PC-9 (cell line): Measurements from ENCODE around the gene MTERF2. TPM values are rescaled to one million over a fixed set of nuclear protein-coding genes. Genes with fewer than 3 reads are reported as not detected.
A peak's percentile ranks its signal among the peaks of the same experiment; 100 is the strongest.

Experiments
- BruUV-seq: library from RNA; stranded (reverse); fragments of 400-500 nt; replicated peaks from 2 replicates; lab custom pipeline; 2021; lab: Mats Ljungman, UMichigan
- CTCF ChIA-PET: fragments of 300-600 bp; sonication (Branson Sonifier 250); formaldehyde crosslinking; loops from one replicate; lab custom pipeline; 2022; ENCODE audit warnings: antibody characterized with exemption; lab: Charles Lee
- POLR2A ChIA-PET: fragments of 300-600 bp; sonication (Branson Sonifier 250); formaldehyde crosslinking; loops from one replicate; lab custom pipeline; 2022; ENCODE audit warnings: antibody characterized with exemption; ENCODE audit not compliant: unreplicated experiment; lab: Charles Lee
- DNase-seq, 2 experiments: peaks; one replicate each; pipeline versions ENCODE4 v3.0.0 to v3.0.0-alpha.2; 2015 to 2022; ENCODE audit warnings: mixed read lengths in 1 of 2
- H2AFZ ChIP-seq: fragments of 200-600 bp; sonication (generic); 2 replicates; pipeline ENCODE4 v1.8.1; 2017; ENCODE audit warnings: antibody characterized with exemption
- H3F3A ChIP-seq: fragments of 200-600 bp; sonication (generic); 2 replicates; pipeline ENCODE4 v1.8.1; 2017; ENCODE audit warnings: antibody characterized with exemption, mild to moderate bottlenecking, low read depth; ENCODE audit not compliant: insufficient read depth
- H3K27ac ChIP-seq: fragments of 200-600 bp; sonication (generic); 2 replicates; pipeline ENCODE4 v1.6.1; 2016; ENCODE audit warnings: mixed run types
- H3K27me3 ChIP-seq: fragments of 200-600 bp; sonication (generic); 2 replicates; pipeline ENCODE4 v1.6.1; 2016; ENCODE audit warnings: low read depth, mixed run types; ENCODE audit not compliant: insufficient read depth
- H3K36me3 ChIP-seq: fragments of 200-600 bp; sonication (generic); 2 replicates; pipeline ENCODE4 v1.6.1; 2016; ENCODE audit warnings: low read depth, mixed run types
- H3K4me1 ChIP-seq: fragments of 200-600 bp; sonication (generic); replicated peaks from 2 replicates; pipeline ENCODE4 v1.6.1; 2016; ENCODE audit warnings: mixed run types; ENCODE audit not compliant: insufficient read depth
- H3K4me2 ChIP-seq: fragments of 200-600 bp; sonication (generic); 2 replicates; pipeline ENCODE4 v1.6.1; 2017; ENCODE audit warnings: mixed run types
- H3K4me3 ChIP-seq: fragments of 200-600 bp; sonication (generic); 2 replicates; pipeline ENCODE4 v1.6.1; 2016; ENCODE audit warnings: mixed run types
- H3K79me2 ChIP-seq: fragments of 200-600 bp; sonication (generic); 2 replicates; pipeline ENCODE4 v1.6.1; 2017; ENCODE audit warnings: low read depth, mixed run types
- H3K9me2 ChIP-seq: fragments of 200-600 bp; sonication (generic); 2 replicates; pipeline ENCODE4 v1.8.1; 2017; ENCODE audit warnings: mild to moderate bottlenecking; ENCODE audit not compliant: insufficient read depth
- H3K9me3 ChIP-seq: fragments of 200-600 bp; sonication (generic); 2 replicates; pipeline ENCODE4 v1.8.1; 2016; ENCODE audit warnings: low read depth; ENCODE audit not compliant: insufficient read depth
- H4K20me1 ChIP-seq: fragments of 200-600 bp; sonication (generic); 2 replicates; pipeline ENCODE4 v1.8.1; 2017; ENCODE audit not compliant: insufficient read depth
- EZH2 ChIP-seq: fragments of 200-600 bp; sonication (generic); IDR thresholded peaks from 2 replicates; pipeline ENCODE4 v1.8.0; 2017; ENCODE audit warnings: antibody characterized with exemption, low read depth
- intact Hi-C: fragments of 100-400 bp; cut with micrococcal nuclease; formaldehyde crosslinking; loops from one replicate; pipeline ENCODE4 v1.10.0; 2022; ENCODE audit not compliant: unreplicated experiment
- total RNA-seq: library from RNA; stranded (reverse); gene quantifications from 2 replicates; pipeline ENCODE4 v1.2.3, GENCODE V29; 2021
- TF ChIP-seq, protein P1 (sequence below): fragments of 200-600 bp; sonication (generic); conservative IDR thresholded peaks from 2 replicates; pipeline ENCODE4 v1.6.1; 2017; ENCODE audit warnings: mixed run types, antibody characterized with exemption, mild to moderate bottlenecking, moderate library complexity

The MTERF2 gene
- total RNA-seq, 1 experiment from 2014 or later = 8.2 TPM

DNA sequence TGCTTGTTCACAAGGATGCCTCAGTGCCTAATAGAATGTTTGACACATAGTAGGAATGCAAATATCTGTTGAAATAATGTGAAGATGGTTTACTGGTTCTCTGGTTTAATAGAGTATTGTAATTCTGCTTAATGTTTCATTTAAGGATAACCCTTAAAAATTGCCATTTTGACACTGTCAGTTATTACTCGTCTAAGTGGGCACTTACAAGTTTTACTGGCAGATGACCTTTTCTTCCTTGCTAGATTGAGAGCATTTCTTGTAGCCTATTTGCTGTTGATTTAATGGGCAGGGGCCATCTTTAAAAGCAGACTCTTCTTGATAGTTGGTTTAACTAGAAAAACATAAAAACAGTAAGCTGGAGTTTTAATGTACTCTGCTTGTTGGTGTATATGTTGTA is 29.4 kb downstream of the MTERF2 start:
- intact Hi-C loops = loop anchor here (5.0 kb wide), 1 partner anchor 710 kb away; the partner anchor contains the start of gene CKAP4
- no peak for TF ChIP-seq EZH2
- TF ChIP-seq, protein P1, sequence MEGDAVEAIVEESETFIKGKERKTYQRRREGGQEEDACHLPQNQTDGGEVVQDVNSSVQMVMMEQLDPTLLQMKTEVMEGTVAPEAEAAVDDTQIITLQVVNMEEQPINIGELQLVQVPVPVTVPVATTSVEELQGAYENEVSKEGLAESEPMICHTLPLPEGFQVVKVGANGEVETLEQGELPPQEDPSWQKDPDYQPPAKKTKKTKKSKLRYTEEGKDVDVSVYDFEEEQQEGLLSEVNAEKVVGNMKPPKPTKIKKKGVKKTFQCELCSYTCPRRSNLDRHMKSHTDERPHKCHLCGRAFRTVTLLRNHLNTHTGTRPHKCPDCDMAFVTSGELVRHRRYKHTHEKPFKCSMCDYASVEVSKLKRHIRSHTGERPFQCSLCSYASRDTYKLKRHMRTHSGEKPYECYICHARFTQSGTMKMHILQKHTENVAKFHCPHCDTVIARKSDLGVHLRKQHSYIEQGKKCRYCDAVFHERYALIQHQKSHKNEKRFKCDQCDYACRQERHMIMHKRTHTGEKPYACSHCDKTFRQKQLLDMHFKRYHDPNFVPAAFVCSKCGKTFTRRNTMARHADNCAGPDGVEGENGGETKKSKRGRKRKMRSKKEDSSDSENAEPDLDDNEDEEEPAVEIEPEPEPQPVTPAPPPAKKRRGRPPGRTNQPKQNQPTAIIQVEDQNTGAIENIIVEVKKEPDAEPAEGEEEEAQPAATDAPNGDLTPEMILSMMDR = no peak
- no peaks in the 10 kb centered on the region for H3K9me3 ChIP-seq
- peak overlapping the region; percentile 83 for H3K4me3 ChIP-seq
- H3K27ac ChIP-seq = no peak overlapping the region
- H3F3A ChIP-seq = peaks cover 20% of the 10 kb centered on the region; the same call in 1 of the 2 replicates
- H2AFZ ChIP-seq = no peak overlapping the region
- peak overlapping the region; percentile 76 for H3K4me2 ChIP-seq
- peaks cover 3% of the 10 kb centered on the region; the same call in 1 of the 2 replicates for H3K36me3 ChIP-seq
- H3K4me1 ChIP-seq = peaks cover 17% of the 10 kb centered on the region; the same call in 1 of the 2 replicates
- no peaks in the 10 kb centered on the region for H3K27me3 ChIP-seq
- peaks cover 43% of the 10 kb centered on the region for H3K79me2 ChIP-seq
- peaks cover 27% of the 10 kb centered on the region for H4K20me1 ChIP-seq
- DNase-seq = no peak
- POLR2A ChIA-PET = interaction anchor here (0.7 kb wide), 1 partner anchor 21 kb away, joined by 3 read pairs; no protein-coding TSS in a partner anchor
- CTCF ChIA-PET = no interaction called here
- no TSS peak for BruUV-seq
- no peaks in the 10 kb centered on the region for H3K9me2 ChIP-seq

DNA sequence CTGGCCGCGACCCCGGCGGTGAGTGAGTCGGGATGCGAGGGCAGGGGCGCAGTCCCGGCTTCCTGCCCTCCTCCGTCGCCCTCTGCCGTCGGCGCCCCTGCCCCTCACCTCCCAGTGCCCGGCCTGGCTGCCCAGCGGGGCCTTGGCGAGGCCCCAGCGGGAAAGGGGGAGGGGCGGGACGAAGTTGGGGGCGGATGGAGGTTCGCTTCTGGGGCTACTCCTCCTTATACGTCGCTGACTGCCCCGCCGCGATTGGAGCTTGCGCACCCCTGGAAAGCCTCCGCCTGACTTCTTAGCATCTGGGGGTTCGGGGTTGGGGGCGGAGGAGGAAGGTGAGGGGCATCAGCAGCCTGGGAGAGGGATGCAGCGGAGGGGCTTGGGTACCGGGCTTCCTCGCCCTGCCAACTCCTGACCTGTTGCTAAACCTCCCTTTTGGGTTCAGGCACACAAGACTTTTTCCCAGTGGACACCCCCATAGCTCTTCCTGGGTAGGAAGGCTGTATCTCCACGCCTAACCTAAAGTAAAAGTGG is 30.8 kb downstream of the MTERF2 start:
- BruUV-seq = no TSS peak
- Histone ChIP-seq H3K9me3 (no peaks in the 10 kb centered on the region), H3K79me2 (peaks cover 35% of the 10 kb centered on the region), H4K20me1 (peaks cover 15% of the 10 kb centered on the region; the same call in 1 of the 2 replicates), H3F3A (peaks cover 20% of the 10 kb centered on the region; the same call in 1 of the 2 replicates), H3K4me2 (peak overlapping the region; percentile 76), H3K27me3 (peaks cover 7% of the 10 kb centered on the region; the same call in 1 of the 2 replicates), H3K9me2 (no peaks in the 10 kb centered on the region), H3K36me3 (no peaks in the 10 kb centered on the region), H2AFZ (peak overlapping the region; percentile 85), H3K4me1 (peaks cover 17% of the 10 kb centered on the region; the same call in 1 of the 2 replicates), H3K27ac (peak overlapping the region; percentile 57), H3K4me3 (peak overlapping the region; percentile 83)
- no peak for TF ChIP-seq EZH2
- TF ChIP-seq, protein P1 = no peak; the same call in 1 of the 2 replicates
- POLR2A ChIA-PET = interaction anchor here (0.6 to 1.0 kb wide), 10 partner anchors 15 to 1582 kb away, joined by 3 to 9 read pairs (median 4); partner anchors contain the start of gene MTERF2
- CTCF ChIA-PET = interaction anchor here (0.6 kb wide), 1 partner anchor 680 kb away, joined by 3 read pairs; no protein-coding TSS in a partner anchor
- no peak for DNase-seq
- intact Hi-C loops = loop anchor here (1.0 to 5.0 kb wide), 2 partner anchors 137 to 709 kb away; partner anchors contain the start of genes CKAP4 and CRY1

DNA sequence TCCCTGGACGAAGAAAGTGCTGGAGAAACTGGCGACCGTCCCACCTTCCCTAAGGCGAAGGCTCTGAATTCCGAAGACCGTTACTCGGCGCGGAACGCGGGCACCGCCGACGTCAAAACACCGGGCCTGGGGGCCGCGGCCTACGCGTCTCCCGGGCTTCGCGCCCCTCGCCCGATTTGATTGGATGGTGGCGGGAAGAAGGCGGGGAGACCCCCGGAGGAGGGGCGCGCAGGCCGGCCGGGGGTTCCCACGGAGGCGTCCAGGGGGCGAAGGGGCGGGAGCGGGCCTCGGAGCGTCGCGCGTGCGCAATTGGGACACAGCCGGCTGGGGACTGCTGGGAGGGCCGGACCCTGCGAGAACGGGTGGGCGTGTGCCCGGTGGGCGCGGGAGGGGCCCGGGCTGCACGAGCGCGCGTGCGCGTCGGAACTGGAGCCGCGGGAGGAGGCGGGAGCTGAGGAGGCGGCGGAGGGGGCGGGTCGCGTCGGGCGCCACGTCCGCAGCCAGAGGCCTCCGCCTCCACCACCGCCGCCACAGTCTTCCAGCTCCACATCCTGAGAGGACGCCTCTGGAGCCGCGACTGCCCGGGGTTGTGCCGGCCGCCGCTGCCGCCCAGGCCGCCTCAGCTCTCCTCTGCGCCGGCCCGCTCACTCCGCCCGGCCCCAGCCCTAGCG is 31.4 kb downstream of the MTERF2 start, which contains the start of gene TMEM263:
TMEM263 (plus strand) TSS at position 531 of the 671 bp plus-strand sequence. CDS start 11,210 bp downstream, outside the sequence.
- peak within 1 kb of the TSS; percentile 83 for H3K4me3 ChIP-seq
- peaks cover 17% of the 10 kb centered on the region; the same call in 1 of the 2 replicates for H3K4me1 ChIP-seq
- no peaks in the 10 kb centered on the region for H3K9me2 ChIP-seq
- no peaks in the 10 kb centered on the region for H3K36me3 ChIP-seq
- ChIA-PET POLR2A (interaction anchor here (0.5 to 1.0 kb wide), 6 partner anchors 17 to 704 kb away, joined by 3 to 4 read pairs (median 3); partner anchors contain the start of gene MTERF2), CTCF (interaction anchor here (0.6 kb wide), 1 partner anchor 679 kb away, joined by 3 read pairs; no protein-coding TSS in a partner anchor)
- H3K79me2 ChIP-seq = peaks cover 31% of the 10 kb centered on the region
- BruUV-seq = no TSS peak
- DNase-seq = peak; percentile 59 to 91
- intact Hi-C loops = loop anchor here (1.0 to 5.0 kb wide), 3 partner anchors 31 to 708 kb away; partner anchors contain the start of genes CKAP4, CRY1 and MTERF2
- TF ChIP-seq, protein P1 = no peak
- no peak for TF ChIP-seq EZH2
- H3F3A ChIP-seq = peaks cover 20% of the 10 kb centered on the region; the same call in 1 of the 2 replicates
- no peaks in the 10 kb centered on the region for H3K9me3 ChIP-seq
- peak within 1 kb of the TSS; percentile 76 for H3K4me2 ChIP-seq
- peak within 1 kb of the TSS; percentile 57 for H3K27ac ChIP-seq
- H2AFZ ChIP-seq = peak within 1 kb of the TSS; percentile 85
- H3K27me3 ChIP-seq = peaks cover 13% of the 10 kb centered on the region; the same call in 1 of the 2 replicates
- H4K20me1 ChIP-seq = peaks cover 14% of the 10 kb centered on the region; the same call in 1 of the 2 replicates
